Measurements from ENCODE around the gene ARHGEF5.

DNA sequence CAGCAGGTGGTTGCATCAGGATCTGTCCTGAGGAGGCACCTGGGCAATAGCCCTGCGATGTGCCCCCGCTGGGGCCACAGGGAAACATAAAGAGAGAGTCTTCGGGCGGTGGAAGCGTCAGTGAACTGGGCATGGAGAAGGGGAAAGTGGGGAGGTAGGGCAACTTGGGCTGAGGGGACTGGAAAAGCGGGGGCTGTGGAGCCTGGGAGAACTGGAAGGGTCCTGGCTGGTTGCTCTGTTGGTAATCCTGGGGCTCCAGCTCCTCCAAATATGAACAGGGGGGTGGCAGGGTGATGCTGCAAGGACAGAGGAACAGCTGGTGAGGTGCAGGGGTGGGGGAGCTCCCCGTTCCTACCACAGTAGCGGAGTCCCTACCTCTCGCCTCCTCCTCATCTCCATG is 43.1 kb downstream of the ARHGEF5 start:
- TF ChIP-seq, protein P1, sequence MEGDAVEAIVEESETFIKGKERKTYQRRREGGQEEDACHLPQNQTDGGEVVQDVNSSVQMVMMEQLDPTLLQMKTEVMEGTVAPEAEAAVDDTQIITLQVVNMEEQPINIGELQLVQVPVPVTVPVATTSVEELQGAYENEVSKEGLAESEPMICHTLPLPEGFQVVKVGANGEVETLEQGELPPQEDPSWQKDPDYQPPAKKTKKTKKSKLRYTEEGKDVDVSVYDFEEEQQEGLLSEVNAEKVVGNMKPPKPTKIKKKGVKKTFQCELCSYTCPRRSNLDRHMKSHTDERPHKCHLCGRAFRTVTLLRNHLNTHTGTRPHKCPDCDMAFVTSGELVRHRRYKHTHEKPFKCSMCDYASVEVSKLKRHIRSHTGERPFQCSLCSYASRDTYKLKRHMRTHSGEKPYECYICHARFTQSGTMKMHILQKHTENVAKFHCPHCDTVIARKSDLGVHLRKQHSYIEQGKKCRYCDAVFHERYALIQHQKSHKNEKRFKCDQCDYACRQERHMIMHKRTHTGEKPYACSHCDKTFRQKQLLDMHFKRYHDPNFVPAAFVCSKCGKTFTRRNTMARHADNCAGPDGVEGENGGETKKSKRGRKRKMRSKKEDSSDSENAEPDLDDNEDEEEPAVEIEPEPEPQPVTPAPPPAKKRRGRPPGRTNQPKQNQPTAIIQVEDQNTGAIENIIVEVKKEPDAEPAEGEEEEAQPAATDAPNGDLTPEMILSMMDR (IDR thresholded peaks at IDR 0.05; ENCODE audit: low read depth, low read length): no peak
- TF ChIP-seq EZH2phosphoT487 (IDR thresholded peaks at IDR 0.05; ENCODE audit: low read depth): no peak
